ENCODE measurements around the gene SCT. TPM values are rescaled to one million over a fixed set of nuclear protein-coding genes. Genes with fewer than 3 reads are reported as not detected.
A peak's percentile ranks its signal among the peaks of the same experiment; 100 is the strongest.

SCT gene
- total RNA-seq, 2 donors from 2014 or later: 1.1 to 3.2 TPM

- Histone ChIP-seq H3K36me3 (peaks cover 13% of the 10 kb centered on the region), H3K4me3 (no peak overlapping the region), H3K27me3 (no peaks in the 10 kb centered on the region), H3K9me3 (no peaks in the 10 kb centered on the region), H3K9ac (ENCODE audit: low read depth in 2 of 2, low read length in 2 of 2) (no peak overlapping the region), H3K4me1 (no peaks in the 10 kb centered on the region), H3K27ac (no peak overlapping the region)
- DNase-seq: no peak
- TF ChIP-seq CTCF (IDR thresholded peaks at IDR 0.05): no peak
- intact Hi-C loops (cut with DNase I): no loop called here
Measured at GRCh38 chr11:596374-596773, 30.6 kb downstream of the SCT start.

- H3K9me3 ChIP-seq: no peaks in the 10 kb centered on the region
- peaks cover 13% of the 10 kb centered on the region for H3K36me3 ChIP-seq
- H3K27ac ChIP-seq: no peak overlapping the region
- H3K27me3 ChIP-seq: no peaks in the 10 kb centered on the region
- no peak for TF ChIP-seq CTCF (IDR thresholded peaks at IDR 0.05)
- peak overlapping the region in 1 of 2 donors; percentile 24 for H3K9ac ChIP-seq (ENCODE audit: low read depth in 2 of 2, low read length in 2 of 2)
- H3K4me1 ChIP-seq: no peaks in the 10 kb centered on the region
- DNase-seq: no peak
- intact Hi-C loops (cut with DNase I): no loop called here
- no peak overlapping the region for H3K4me3 ChIP-seq
Measured at GRCh38 chr11:595400-595799, 31.6 kb downstream of the SCT start.

- peaks cover 13% of the 10 kb centered on the region for H3K36me3 ChIP-seq
Measured at GRCh38 chr11:593347-593746, 33.6 kb downstream of the SCT start.

GRCh38 chr11:592918-593317, 34.1 kb downstream of the SCT start:
- intact Hi-C loops (cut with DNase I): no loop called here
- H3K27me3 ChIP-seq: no peaks in the 10 kb centered on the region
- no peak for DNase-seq

More at GRCh38 chr11:593347-593746, 33.6 kb downstream of the SCT start:
- no peak for DNase-seq
- no peak overlapping the region for H3K9ac ChIP-seq (ENCODE audit: low read depth in 2 of 2, low read length in 2 of 2)
- no peaks in the 10 kb centered on the region for H3K27me3 ChIP-seq
- no peak overlapping the region for H3K27ac ChIP-seq
- no peaks in the 10 kb centered on the region for H3K9me3 ChIP-seq
- H3K4me3 ChIP-seq: no peak overlapping the region
- no peaks in the 10 kb centered on the region for H3K4me1 ChIP-seq
- no peak for TF ChIP-seq CTCF (IDR thresholded peaks at IDR 0.05)
- intact Hi-C loops (cut with DNase I): no loop called here

GRCh38 chr11:592501-592900, 34.5 kb downstream of the SCT start:
- no peak overlapping the region for H3K27ac ChIP-seq
- H3K36me3 ChIP-seq: peaks cover 13% of the 10 kb centered on the region
- DNase-seq: no peak
- H3K27me3 ChIP-seq: no peaks in the 10 kb centered on the region
- no peaks in the 10 kb centered on the region for H3K4me1 ChIP-seq
- TF ChIP-seq CTCF (IDR thresholded peaks at IDR 0.05): no peak
- H3K4me3 ChIP-seq: no peak overlapping the region
- intact Hi-C loops (cut with DNase I): no loop called here
- H3K9me3 ChIP-seq: no peaks in the 10 kb centered on the region
- no peak overlapping the region for H3K9ac ChIP-seq (ENCODE audit: low read depth in 2 of 2, low read length in 2 of 2)

More at GRCh38 chr11:592918-593317, 34.1 kb downstream of the SCT start:
- H3K9me3 ChIP-seq: no peaks in the 10 kb centered on the region
- H3K9ac ChIP-seq (ENCODE audit: low read depth in 2 of 2, low read length in 2 of 2): no peak overlapping the region
- no peak for TF ChIP-seq CTCF (IDR thresholded peaks at IDR 0.05)
- peaks cover 13% of the 10 kb centered on the region for H3K36me3 ChIP-seq
- no peaks in the 10 kb centered on the region for H3K4me1 ChIP-seq
- no peak overlapping the region for H3K27ac ChIP-seq
- H3K4me3 ChIP-seq: no peak overlapping the region

- no peak for DNase-seq
- intact Hi-C loops (cut with DNase I): no loop called here
- H3K27ac ChIP-seq: no peak overlapping the region
Measured at GRCh38 chr11:590997-591396, 36.0 kb downstream of the SCT start.

More at GRCh38 chr11:590997-591396, 36.0 kb downstream of the SCT start:
- H3K36me3 ChIP-seq: peaks cover 25% of the 10 kb centered on the region
- H3K27me3 ChIP-seq: no peaks in the 10 kb centered on the region
- no peaks in the 10 kb centered on the region for H3K4me1 ChIP-seq
- no peak overlapping the region for H3K4me3 ChIP-seq
- H3K9me3 ChIP-seq: no peaks in the 10 kb centered on the region
- no peak overlapping the region for H3K9ac ChIP-seq (ENCODE audit: low read depth in 2 of 2, low read length in 2 of 2)
- no peak for TF ChIP-seq CTCF (IDR thresholded peaks at IDR 0.05)

Measured in colonic mucosa (tissue), 4 donors.